Measurements from ENCODE around the gene TBC1D7.

The TBC1D7 gene

GRCh38 chr6:13300643-13301590 is 27.4 kb downstream of the TBC1D7 start:
- DNase-seq (ENCODE audit: low spot score) = no peak
- H3K27ac ChIP-seq = no peak overlapping the region
- ChIA-PET CTCF (no interaction called here), POLR2A (ENCODE audit: low non-redundant PET) (interaction anchor here (0.6 kb wide), 1 partner anchor 274 kb away, joined by 3 read pairs; no protein-coding TSS in a partner anchor)
- TF ChIP-seq CTCF (conservative IDR thresholded peaks at IDR 0.05; ENCODE audit: low read depth) = no peak

GRCh38 chr6:13299918-13300317 is 28.4 kb downstream of the TBC1D7 start:
- DNase-seq (ENCODE audit: low spot score) = no peak
- TF ChIP-seq CTCF (conservative IDR thresholded peaks at IDR 0.05; ENCODE audit: low read depth) = no peak
- no peak overlapping the region for H3K27ac ChIP-seq
- ChIA-PET CTCF (no interaction called here), POLR2A (ENCODE audit: low non-redundant PET) (no interaction called here)

- CTCF ChIA-PET = interaction anchor here (0.7 kb wide), 1 partner anchor 20 kb away, joined by 4 read pairs; no protein-coding TSS in a partner anchor
- POLR2A ChIA-PET (ENCODE audit: low non-redundant PET) = no interaction called here
- no peak for TF ChIP-seq CTCF (conservative IDR thresholded peaks at IDR 0.05; ENCODE audit: low read depth)
- no peak for DNase-seq (ENCODE audit: low spot score)
- H3K27ac ChIP-seq = no peak overlapping the region
Observed at GRCh38 chr6:13299403-13299821, 28.9 kb downstream of the TBC1D7 start.

GRCh38 chr6:13298446-13298845 is 29.9 kb downstream of the TBC1D7 start:
- POLR2A ChIA-PET (ENCODE audit: low non-redundant PET) = no interaction called here
- H3K27ac ChIP-seq = no peak overlapping the region
- DNase-seq (ENCODE audit: low spot score) = no peak
- CTCF ChIA-PET = no interaction called here
- no peak for TF ChIP-seq CTCF (conservative IDR thresholded peaks at IDR 0.05; ENCODE audit: low read depth)

- no peak for DNase-seq (ENCODE audit: low spot score)
- ChIA-PET POLR2A (ENCODE audit: low non-redundant PET) (no interaction called here), CTCF (interaction anchor here (0.5 to 0.8 kb wide), 3 partner anchors 23 to 792 kb away, joined by 3 to 5 read pairs (median 5); no protein-coding TSS in a partner anchor)
- TF ChIP-seq CTCF (conservative IDR thresholded peaks at IDR 0.05; ENCODE audit: low read depth) = no peak
- no peak overlapping the region for H3K27ac ChIP-seq
Observed at GRCh38 chr6:13297391-13297790, 30.9 kb downstream of the TBC1D7 start.

- ChIA-PET CTCF (interaction anchor here (0.6 kb wide), 1 partner anchor 279 kb away, joined by 4 read pairs; no protein-coding TSS in a partner anchor), POLR2A (ENCODE audit: low non-redundant PET) (no interaction called here)
- DNase-seq (ENCODE audit: low spot score) = no peak
- TF ChIP-seq CTCF (conservative IDR thresholded peaks at IDR 0.05; ENCODE audit: low read depth) = no peak
- H3K27ac ChIP-seq = no peak overlapping the region
Observed at GRCh38 chr6:13296536-13296997, 31.8 kb downstream of the TBC1D7 start.
